ENCODE measurements around the gene LAPTM4A.
"Not testable (repeated sequence)": the region's sequence is repeated elsewhere in the genome, so short reads cannot be mapped to it uniquely, and the experiment has no call there.

Gene LAPTM4A

GRCh38 chr2:20077411-20077940 lies 26.0 kb upstream of the LAPTM4A start:
- no peak for DNase-seq (ENCODE audit: low read depth in 2 of 2, low spot score in 1 of 2)

GRCh38 chr2:20076757-20077156 lies 25.3 kb upstream of the LAPTM4A start:
- DNase-seq (ENCODE audit: low read depth in 2 of 2, low spot score in 1 of 2), result no peak

DNA sequence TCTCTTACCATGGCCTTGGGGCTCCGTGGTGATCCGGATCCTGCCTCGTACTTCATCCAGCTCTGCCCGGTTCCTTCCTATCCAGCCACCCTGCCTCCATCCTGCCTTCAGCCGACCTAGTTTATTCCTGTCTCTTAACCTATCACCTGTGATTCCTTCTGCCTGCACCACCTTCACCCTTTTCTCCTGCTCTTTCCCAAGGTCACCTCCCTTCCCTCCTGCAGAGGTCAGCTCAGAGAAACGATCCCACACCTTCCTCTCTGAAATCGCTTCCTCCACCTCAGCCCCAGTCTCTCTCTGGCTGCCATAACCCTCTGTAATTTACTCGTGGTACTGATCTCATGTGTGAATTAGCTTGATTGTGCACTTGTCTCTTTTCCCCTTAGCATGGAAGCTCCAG lies 23.5 kb upstream of the LAPTM4A start:
- no peak for DNase-seq (ENCODE audit: low read depth in 2 of 2, low spot score in 1 of 2)

DNA sequence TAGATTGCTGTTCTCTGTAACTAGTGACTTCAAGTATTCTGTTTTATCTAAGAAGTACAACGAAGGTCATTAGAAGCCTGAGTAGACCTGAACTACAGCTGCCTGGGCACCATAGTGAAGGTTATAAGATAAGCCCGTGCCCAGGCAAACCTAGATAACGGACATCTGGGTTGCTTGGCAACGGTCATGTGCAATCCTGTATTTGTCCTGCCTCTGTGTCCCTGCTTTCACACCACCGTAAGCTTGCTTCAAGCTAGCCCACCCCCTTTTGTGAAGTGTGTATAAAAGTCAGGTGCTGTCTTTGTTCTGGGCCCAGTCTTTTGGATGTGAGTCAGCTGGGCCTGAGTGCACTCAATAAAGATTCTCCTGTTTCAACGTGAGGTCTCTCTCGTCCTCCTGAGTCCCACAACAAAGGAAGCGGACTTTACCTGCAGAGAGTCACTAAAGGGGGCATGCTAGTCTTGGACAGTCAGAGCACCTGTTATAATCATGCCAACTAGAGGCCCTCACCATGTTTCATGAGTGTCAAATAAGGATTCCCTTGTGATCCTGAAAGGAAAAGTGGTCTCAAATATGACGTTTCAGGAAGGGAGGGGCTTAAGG lies 22.7 kb upstream of the LAPTM4A start:
- not testable (repeated sequence) for DNase-seq (ENCODE audit: low read depth in 2 of 2, low spot score in 1 of 2)

GRCh38 chr2:20073460-20073859 lies 22.0 kb upstream of the LAPTM4A start:
- no peak for DNase-seq (ENCODE audit: low read depth in 2 of 2, low spot score in 1 of 2)

- DNase-seq (ENCODE audit: low read depth in 2 of 2, low spot score in 1 of 2), result no peak
These were observed 21.2 kb upstream of the LAPTM4A start for GRCh38 chr2:20072436-20073158.

GRCh38 chr2:20071397-20072383 lies 20.3 kb upstream of the LAPTM4A start:
- no peak for DNase-seq (ENCODE audit: low read depth in 2 of 2, low spot score in 1 of 2)

DNA sequence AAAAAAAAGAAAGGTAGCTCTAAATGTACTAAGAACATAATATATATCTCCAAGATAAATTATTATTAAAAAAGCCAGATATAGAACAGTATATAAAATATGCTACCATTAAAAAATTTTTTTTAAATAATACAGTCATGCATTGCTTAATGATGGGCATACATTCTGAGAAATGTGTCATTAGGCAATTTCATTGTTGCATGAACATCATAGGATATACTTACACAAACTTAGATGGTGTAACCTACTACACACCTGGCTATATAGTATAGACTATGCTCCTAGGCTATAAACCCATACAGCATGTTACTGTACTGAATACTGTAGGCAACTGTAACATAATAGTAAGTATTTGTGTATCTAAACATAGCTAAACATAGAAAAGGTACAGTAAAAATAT lies 18.3 kb upstream of the LAPTM4A start:
- no peak for DNase-seq (ENCODE audit: low read depth in 2 of 2, low spot score in 1 of 2)

GRCh38 chr2:20067992-20068584 lies 16.7 kb upstream of the LAPTM4A start:
- DNase-seq (ENCODE audit: low read depth in 2 of 2, low spot score in 1 of 2), result no peak

DNA sequence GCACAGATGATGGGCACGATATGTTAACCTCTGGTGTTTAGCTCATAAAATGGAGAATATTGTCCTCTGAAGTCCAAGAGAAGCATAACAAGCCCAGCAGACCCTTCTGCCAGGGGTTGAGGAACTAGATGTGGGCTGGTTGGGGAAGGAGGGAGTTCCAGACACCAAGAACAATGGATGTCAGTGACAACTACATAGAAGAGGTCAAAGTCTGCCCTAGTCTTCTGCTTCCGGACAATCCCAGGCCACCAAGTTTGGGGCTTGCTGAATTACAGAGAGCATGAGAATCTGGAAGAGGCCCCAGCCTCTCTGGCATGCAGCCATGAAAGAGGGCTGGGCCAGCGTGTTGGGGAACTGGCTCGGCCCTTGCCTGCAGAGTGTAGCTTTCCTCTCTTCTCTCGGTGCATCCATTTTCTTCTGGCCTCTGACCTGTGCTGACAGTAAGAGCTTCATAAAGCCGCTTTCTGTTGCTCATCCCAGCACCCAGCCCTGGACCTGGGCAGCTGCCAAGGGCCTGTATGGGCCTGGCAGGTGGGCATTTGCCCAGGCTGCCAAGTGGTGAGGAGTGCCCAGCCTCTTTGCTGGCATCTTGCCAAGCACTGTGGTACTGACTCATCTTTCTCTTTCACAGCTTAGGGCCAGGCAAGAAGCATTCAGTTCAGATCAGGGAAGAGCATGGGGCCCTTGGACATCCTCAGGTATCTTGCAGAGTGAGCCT lies 14.6 kb upstream of the LAPTM4A start:
- no peak for DNase-seq (ENCODE audit: low read depth in 2 of 2, low spot score in 1 of 2)

- no peak for DNase-seq (ENCODE audit: low read depth in 2 of 2, low spot score in 1 of 2)
These were observed 13.4 kb upstream of the LAPTM4A start for GRCh38 chr2:20064841-20065240.

GRCh38 chr2:20064421-20064820 lies 13.0 kb upstream of the LAPTM4A start:
- DNase-seq (ENCODE audit: low read depth in 2 of 2, low spot score in 1 of 2), result no peak

DNA sequence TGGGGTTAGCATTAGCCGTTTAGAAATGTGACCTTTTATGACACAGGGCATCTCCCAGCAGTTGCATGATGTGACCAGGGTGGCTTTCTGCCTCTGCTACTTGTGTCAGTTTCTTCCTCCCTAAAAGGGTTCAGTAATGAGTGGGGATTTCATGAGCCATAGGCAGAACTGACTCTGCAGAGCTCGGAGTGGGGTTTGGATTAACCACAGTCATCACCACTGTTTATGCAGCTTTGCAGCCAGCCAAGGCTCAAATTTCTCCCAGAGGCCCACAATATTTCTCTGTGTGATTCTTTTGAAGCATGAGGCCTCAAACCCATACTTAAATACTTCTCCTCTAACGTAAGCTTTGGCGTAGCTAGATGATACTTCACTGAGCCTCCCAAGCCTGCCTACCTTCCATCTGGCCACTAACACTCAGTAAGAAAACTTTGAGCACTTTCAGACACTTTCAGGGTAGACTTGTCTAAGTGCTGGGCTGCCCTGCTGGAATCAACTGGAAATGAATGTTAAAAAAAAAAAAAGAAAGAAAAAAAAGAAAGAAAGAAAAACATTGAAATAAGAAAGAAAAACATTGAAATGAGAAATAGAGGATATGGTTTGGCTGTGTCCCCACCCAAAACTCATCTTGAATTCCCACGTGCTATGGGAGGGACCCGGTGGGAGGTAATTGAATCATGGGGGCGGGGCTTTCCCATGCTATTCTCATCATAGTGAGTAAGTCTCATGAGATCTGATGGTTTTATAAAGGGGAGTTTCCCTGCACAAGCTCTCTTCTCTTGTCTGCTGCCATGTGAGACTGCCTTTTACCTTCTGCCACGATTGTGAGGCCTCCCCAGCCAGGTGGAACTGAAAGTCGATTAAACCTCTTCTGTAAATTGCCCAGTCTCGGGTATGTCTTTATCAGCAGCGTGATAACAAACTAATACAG lies 11.5 kb upstream of the LAPTM4A start:
- no peak for DNase-seq (ENCODE audit: low read depth in 2 of 2, low spot score in 1 of 2)

DNA sequence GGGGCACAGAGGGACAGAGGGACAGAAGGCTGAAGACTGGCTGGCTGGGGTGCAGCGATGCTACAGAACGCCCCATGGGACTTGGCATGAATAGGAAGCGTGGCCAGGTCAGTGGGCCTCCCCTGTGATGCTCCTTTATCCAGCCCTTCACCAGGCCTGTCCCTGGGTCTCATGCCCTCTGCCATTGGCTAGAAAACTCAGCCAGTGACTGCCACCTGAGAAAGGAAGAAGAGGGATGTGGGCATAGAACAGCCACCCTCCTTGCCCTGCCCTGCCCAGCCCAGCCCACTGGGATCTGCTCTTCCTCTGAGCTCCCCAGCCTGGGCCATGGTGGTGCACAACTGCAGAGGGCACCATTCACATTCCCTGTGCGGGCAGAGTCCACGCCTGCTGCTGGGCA lies 10.5 kb upstream of the LAPTM4A start:
- DNase-seq (ENCODE audit: low read depth in 2 of 2, low spot score in 1 of 2), result no peak

GRCh38 chr2:20061476-20061875 lies 10.0 kb upstream of the LAPTM4A start:
- DNase-seq (ENCODE audit: low read depth in 2 of 2, low spot score in 1 of 2), result no peak

GRCh38 chr2:20060106-20060505 lies 8.7 kb upstream of the LAPTM4A start:
- DNase-seq (ENCODE audit: low read depth in 2 of 2, low spot score in 1 of 2), result no peak

DNA sequence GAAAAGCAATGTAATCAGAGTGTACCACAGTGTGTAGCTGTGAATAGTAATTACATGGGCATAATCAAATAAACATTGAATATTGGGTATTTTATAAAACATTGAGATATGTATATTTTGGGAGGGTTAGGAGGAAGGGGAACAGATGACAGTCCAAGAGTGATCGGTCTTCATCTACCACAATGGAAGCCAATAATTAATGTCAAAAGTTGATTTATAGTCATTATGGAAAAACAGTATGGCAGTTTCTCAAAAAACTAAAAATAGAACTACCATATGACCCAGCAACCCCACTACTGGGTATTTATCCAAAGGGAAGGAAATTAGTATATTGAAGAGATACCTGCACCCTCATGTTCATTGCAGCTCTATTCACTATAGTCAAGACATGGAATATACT lies 5.8 kb upstream of the LAPTM4A start:
- DNase-seq (ENCODE audit: low read depth in 2 of 2, low spot score in 1 of 2), result no peak

DNA sequence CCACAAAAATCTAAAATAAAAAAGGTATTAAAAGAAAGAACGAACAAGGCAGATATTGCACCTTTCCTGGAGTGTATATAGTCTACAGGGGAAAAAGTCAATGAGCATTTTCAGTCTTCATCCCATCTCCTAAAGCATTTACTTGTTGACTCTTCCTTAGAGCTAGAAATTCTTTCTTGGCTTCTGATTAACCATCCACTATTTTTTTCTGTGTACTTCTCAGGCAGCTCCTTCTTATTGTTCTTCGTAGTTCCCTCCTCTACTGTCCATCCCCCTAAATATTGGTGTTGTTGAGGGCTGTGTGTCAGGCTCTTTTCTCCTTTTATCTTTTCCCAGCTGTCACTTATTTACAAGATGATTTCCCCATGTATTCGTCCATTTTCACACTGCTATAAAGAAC lies 3.5 kb upstream of the LAPTM4A start:
- DNase-seq (ENCODE audit: low read depth in 2 of 2, low spot score in 1 of 2), result no peak

DNA sequence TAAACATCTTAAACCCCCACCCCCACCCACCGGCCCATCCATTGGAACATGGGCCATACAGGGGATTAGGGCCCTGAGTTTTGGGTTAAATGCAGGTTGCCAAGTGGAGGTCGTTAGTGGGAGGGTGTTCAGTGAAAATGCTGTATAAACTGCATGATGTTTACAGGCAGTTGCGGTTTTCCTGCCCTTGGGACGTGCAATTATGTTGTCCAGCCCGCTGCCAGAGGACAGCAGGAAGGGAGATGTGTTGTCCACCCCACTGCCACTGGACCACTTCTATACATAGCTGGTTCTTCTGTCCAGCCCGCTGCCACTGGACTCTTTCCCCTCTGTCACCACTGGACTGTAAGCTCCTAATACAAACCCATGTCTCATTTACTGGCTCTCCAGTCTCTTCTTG lies 2.7 kb upstream of the LAPTM4A start:
- no peak for DNase-seq (ENCODE audit: low read depth in 2 of 2, low spot score in 1 of 2)

Measured in stimulated activated CD8-positive, alpha-beta memory T cell treated with anti-CD3 and anti-CD28 coated beads, Interleukin-4, amount 100 ng/mL, for 1 hour (primary cell).